Mammary epithelial cell (primary cell): ENCODE data around the gene OST4.

Source experiments
- EZH2 ChIP-seq: IDR thresholded peaks from 2 replicates; pipeline ENCODE4 v1.6.1; 2012; ENCODE audit warnings: low read length, inconsistent platforms, borderline replicate concordance
- TF ChIP-seq, protein P1 (sequence below), 2 donors: IDR thresholded peaks in 1 of 2; conservative IDR thresholded peaks in 1 of 2; 2 replicates each; pipeline ENCODE4 v1.5.1; 2011 to 2012; ENCODE audit warnings: inconsistent platforms in 2 of 2, low read length in 2 of 2, mild to moderate bottlenecking in 2 of 2, control low read depth in 1 of 2, low read depth in 1 of 2; ENCODE audit not compliant: insufficient read depth in 1 of 2; ENCODE audit errors: extremely low read depth in 1 of 2

- TF ChIP-seq, protein P1, sequence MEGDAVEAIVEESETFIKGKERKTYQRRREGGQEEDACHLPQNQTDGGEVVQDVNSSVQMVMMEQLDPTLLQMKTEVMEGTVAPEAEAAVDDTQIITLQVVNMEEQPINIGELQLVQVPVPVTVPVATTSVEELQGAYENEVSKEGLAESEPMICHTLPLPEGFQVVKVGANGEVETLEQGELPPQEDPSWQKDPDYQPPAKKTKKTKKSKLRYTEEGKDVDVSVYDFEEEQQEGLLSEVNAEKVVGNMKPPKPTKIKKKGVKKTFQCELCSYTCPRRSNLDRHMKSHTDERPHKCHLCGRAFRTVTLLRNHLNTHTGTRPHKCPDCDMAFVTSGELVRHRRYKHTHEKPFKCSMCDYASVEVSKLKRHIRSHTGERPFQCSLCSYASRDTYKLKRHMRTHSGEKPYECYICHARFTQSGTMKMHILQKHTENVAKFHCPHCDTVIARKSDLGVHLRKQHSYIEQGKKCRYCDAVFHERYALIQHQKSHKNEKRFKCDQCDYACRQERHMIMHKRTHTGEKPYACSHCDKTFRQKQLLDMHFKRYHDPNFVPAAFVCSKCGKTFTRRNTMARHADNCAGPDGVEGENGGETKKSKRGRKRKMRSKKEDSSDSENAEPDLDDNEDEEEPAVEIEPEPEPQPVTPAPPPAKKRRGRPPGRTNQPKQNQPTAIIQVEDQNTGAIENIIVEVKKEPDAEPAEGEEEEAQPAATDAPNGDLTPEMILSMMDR (conservative IDR thresholded peaks at IDR 0.05 in 1 of 2, IDR thresholded peaks at IDR 0.05 in 1 of 2; ENCODE audit: extremely low read depth in 1 of 2, insufficient read depth in 1 of 2, low read depth in 1 of 2, low read length in 2 of 2): no peak
- no peak for TF ChIP-seq EZH2
Measured at GRCh38 chr2:27069961-27070618, 1.4 kb downstream of the OST4 start.
